HG03354 (cell line): Measurements from ENCODE around the gene PRRX1.

Source experiments
- ATAC-seq: cut with Tn5 transposase; IDR thresholded peaks from one replicate; pipeline ENCODE4 v1.9.1; 2021; ENCODE audit warnings: mild to moderate bottlenecking; ENCODE audit not compliant: unreplicated experiment, poor library complexity, severe bottlenecking

PRRX1 gene

GRCh38 chr1:170664093-170664827 lies at the start of gene PRRX1:
Gene PRRX1 (plus strand): TSS chr1:170664131. CDS start chr1:170664219, 88 bp downstream.
- no peak for ATAC-seq

GRCh38 chr1:170617591-170618330 lies 46.2 kb upstream of the PRRX1 start:
- no peak for ATAC-seq

GRCh38 chr1:170618421-170618820 lies 45.5 kb upstream of the PRRX1 start:
- ATAC-seq: no peak

GRCh38 chr1:170619241-170620028 lies 44.5 kb upstream of the PRRX1 start:
- ATAC-seq: no peak

- no peak for ATAC-seq
Observed at GRCh38 chr1:170620164-170620563, 43.8 kb upstream of the PRRX1 start.

GRCh38 chr1:170623171-170623570 lies 40.8 kb upstream of the PRRX1 start:
- ATAC-seq: no peak

- ATAC-seq: no peak
Observed at GRCh38 chr1:170624146-170624545, 39.8 kb upstream of the PRRX1 start.

GRCh38 chr1:170630977-170631376 lies 33.0 kb upstream of the PRRX1 start:
- no peak for ATAC-seq

GRCh38 chr1:170634293-170634692 lies 29.6 kb upstream of the PRRX1 start:
- ATAC-seq: no peak

- ATAC-seq: no peak
Observed at GRCh38 chr1:170634824-170635410, 29.0 kb upstream of the PRRX1 start.

GRCh38 chr1:170640581-170640980 lies 23.4 kb upstream of the PRRX1 start:
- ATAC-seq: no peak

- no peak for ATAC-seq
Observed at GRCh38 chr1:170657275-170657853, 6.6 kb upstream of the PRRX1 start.

- ATAC-seq: no peak
Observed at GRCh38 chr1:170659399-170660035, 4.4 kb upstream of the PRRX1 start.

GRCh38 chr1:170660281-170660713 lies 3.6 kb upstream of the PRRX1 start:
- ATAC-seq: no peak

- no peak for ATAC-seq
Observed at GRCh38 chr1:170660871-170661645, 2.9 kb upstream of the PRRX1 start.

- ATAC-seq: no peak
Observed at GRCh38 chr1:170661646-170662411, 2.1 kb upstream of the PRRX1 start.

GRCh38 chr1:170662561-170663403 lies 1.1 kb upstream of the PRRX1 start:
- ATAC-seq: no peak
